ENCODE measurements around the gene CXCL10.
"Not testable (repeated sequence)": the region's sequence is repeated elsewhere in the genome, so short reads cannot be mapped to it uniquely, and the experiment has no call there.

CXCL10 gene

DNA sequence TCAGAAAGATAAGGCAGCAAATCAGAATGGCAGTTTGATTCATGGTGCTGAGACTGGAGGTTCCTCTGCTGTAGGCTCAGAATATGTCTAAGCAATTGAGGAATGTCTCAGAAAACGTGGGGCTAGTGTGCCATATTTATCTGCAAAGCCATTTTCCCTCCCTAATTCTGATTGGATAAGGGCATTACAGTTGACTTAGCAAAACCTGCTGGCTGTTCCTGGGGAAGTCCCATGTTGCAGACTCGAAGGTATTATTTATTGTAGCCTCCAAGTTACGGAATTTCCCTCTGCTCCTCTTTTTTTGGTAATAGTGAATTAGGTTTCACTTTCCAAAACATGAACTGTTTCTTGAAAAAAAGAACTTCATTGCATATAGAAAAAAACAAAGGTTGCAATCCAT lies at the start of gene CXCL10:
CXCL10 (minus strand) TSS at position 109 of the 400 bp plus-strand sequence; CDS start at position 43, 66 bp downstream.
- DNase-seq: no peak

DNA sequence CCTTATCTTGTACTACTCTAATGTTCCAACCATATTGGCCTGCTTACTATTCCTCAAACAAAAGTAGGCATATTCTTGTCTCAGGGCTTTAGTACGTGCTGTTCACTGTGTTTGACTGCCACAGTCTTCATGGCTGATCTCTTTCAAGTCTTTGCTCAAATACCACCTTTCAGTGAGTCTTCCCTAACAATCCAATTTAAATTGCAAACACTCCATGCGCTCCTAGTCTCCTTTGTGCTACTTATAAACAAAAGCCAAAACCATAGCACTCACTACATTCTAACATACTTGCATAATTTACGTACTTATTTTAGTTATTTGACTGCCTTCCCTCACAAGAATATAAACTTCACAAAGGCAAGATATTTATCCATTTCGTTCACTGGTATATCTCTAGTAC lies 49.5 kb upstream of the CXCL10 start:
- DNase-seq: no peak

DNA sequence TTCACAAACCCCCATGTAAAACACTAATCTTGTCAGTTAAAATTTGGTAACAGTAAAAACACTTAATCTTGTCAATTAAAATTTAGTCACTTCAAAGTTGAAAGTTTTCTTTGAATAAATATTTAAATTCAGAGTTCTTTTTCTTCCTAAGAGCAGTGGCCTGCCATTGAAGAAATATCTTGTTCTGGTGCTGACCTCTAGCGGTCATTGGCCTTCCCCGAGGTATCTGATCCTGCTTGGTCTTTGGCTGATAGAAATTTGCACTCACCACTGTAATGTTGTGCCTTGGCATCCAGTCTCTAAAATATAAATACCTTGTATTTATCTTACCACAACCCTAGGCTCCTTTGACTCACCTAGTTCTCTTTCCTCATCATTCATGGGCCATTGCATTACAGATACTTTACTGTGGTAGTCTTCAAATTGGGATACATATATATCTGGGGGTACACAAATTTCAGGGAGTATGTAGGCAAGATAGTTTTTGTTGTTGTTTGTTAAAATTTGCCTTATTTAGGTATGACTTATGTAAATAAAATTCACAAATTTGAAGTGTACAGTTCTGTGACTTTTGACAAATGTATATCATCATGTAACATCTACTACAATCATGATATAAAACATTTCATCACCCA lies 44.5 kb upstream of the CXCL10 start:
- no peak for DNase-seq

DNA sequence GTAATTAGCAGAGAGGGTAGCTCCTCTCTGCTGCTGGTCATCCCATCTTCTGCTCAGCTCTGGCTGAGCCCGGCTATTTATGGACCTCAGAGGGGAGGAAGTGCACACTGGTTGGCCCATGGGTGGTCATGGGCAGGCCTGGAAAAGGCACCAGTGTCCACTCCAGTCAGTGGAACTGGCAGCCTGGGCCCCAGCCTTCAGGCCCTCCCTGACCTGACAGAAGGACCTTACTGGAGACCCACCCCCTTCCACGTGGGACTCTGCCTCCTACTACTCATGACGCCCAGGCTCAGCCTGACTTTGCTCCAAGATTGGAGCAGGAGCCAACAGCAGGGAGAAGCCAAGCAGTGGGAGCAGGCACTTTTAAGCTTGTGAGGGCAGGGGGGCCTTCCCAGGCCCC lies 43.2 kb upstream of the CXCL10 start:
- no peak for DNase-seq

DNA sequence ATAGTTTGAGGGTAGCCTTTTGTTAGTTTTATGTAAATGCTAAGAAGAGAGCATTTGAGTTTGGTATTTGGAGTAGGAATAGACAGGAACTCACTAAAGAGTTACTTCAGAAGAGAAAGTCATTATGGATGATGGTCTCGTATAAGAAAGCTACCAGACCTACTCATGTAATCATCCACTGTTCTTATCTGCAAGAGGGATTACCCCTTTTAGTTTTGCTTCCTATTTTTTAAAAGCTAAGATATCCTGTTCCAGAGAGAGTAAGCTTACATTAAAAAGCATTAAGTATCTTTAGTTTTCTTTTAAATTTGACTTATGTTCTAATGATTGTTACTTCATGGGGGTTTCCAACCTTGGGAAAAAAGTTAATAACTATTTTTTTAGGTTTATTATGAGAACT lies 38.7 kb upstream of the CXCL10 start:
- no peak for DNase-seq

DNA sequence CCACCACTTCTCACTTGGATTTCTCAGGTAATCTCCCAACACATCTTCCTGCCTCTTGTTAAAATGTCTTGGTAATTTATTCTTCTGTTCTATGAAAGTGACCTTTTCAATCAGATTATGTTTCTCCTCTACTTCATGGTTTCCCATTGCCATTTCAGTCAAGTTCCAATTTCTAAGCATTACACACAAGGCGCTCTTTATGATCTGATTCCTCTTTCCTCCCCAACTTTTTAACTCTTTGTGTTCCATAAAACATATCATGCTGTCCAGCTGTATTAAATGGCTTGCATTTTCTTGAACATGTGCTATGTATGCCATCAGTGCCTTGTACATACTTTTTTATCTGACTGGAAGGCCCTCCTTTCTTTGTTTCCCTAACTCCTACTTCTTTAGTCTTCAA lies 38.1 kb upstream of the CXCL10 start:
- no peak for DNase-seq

DNA sequence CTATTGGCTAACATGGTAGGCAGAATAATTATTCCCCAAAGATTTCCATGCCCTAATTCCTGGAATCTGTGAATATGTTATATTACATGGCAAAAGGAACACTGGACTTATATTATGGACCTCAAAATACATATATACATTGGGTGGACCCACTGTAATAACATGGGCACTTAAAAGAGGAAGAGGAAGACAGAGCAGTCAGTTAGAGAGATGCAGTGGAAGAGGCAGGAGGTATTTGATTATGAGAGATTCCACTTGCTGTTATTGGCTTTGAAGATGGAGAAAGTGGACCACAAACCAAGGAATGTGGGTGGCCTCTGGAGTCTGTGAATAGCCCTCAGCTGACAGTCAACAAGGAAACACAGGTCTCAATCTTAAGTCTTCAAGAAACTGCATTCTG lies 37.2 kb upstream of the CXCL10 start:
- no peak for DNase-seq

DNA sequence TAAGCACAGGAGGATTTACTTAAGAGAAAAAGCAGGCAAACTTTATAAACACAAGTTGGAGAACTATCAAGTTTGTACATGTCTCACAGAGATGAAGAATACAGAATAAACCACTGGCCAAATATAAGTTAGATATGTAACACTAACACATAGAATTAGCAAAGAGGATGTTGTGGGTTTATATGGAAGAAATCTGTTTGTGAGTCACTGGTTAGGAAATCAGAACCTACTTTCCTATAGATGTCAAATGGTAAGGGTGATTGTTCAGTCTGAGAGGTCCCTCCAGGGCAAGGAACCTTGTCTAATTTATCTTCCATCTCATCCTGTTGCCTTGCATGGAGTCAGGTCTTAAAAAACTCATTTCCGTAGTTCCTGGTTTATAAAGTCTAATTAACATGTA lies 36.5 kb upstream of the CXCL10 start:
- no peak for DNase-seq

DNA sequence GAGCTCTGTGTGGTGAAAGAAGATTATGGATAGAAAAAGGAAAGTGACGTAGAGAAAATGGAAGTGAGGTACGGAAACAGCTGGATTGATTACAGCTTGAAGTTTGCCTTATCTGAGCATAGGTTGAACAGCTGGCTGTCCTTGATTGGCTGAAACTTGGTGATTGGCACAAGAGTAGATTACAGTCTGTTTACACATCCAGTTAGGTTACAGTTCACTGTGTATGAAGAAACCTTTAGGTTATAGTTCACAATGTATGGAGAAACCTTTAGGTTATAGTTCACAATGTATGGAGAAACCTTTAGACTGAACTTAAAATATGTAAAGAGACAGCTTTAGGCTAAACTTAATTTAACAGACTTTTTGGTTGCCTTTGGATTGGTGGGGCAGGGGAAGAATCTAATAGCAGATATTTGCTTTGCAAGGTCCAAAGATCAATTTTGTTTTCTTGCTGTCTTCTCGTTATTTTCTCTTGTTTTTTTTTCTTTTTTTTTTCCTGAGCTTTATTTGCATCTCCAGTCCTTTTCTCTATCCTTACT lies 35.7 kb upstream of the CXCL10 start:
- DNase-seq: no peak

DNA sequence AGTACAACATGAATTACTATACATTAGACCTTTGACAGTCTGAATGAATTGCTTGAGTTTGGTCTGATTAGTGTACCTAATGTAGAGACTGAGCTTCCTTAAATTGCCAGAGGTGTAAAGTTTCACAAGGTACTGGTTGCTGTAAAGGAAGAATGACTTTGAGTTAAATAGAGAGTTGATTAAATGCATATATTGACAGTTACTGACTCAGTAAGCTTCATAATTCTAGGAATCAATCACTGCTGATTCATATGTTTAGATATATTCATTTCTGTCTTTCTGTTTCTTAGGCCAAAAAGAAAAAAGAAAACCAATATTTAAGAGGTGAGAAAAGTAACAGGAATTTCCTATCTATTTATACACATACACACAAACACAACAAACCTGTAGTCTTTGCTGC lies 35.0 kb upstream of the CXCL10 start:
- no peak for DNase-seq

DNA sequence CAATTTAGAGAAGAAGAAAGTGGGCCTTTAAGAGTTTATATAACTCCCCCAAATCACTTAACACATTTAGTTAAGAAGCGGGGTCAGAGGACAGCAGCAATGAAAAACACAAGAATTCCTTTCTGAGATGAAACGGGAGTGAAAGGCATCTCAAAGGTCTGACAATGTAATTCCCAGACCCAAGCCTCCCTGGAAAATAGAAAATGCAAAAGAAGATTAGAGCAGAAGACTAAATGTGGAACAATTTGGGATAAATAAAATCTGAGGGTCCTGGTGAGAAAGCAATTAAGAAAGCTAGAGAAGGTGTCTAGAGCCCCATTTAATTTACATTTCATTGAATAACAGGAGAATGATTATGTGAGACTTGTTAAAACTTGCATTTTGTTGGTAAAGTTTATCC lies 32.1 kb upstream of the CXCL10 start:
- no peak for DNase-seq

DNA sequence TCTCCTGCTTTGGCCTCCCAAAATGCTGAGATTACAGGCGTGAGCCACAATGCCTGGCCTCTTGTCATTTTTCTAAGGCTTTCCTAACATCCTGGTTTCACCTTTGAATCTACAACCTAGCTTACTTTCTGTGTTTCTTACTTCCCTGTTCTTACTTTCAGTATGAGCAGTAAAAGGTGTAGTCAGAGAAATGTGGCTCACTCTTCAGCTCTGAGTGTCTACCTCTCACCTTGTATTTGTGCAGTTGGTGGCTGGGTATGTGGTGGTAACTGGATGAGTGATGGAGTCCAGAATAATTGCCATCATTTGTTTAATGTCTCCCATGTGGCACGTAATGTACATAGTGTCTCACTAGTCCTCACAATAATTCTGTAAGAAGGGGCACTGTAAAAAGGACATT lies 31.7 kb upstream of the CXCL10 start:
- no peak for DNase-seq

DNA sequence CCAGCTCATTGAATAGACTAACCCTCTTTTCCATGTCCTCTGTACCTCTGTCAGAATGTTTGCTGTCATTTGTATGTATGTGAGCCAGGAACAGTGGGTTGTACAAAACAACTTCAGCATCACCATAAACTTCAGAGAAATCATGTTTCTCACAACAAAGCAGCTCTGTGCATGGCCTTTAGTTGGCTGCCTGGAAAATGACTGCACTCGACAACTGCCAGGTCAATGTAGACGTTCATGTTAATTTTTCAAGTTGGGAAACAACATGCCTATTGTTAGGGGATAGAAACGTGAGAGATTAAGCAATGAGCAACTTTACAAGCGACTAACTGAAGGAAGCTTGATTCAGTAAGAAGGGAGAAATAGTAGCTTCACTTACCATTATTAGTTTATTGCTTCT lies 30.4 kb upstream of the CXCL10 start:
- no peak for DNase-seq

DNA sequence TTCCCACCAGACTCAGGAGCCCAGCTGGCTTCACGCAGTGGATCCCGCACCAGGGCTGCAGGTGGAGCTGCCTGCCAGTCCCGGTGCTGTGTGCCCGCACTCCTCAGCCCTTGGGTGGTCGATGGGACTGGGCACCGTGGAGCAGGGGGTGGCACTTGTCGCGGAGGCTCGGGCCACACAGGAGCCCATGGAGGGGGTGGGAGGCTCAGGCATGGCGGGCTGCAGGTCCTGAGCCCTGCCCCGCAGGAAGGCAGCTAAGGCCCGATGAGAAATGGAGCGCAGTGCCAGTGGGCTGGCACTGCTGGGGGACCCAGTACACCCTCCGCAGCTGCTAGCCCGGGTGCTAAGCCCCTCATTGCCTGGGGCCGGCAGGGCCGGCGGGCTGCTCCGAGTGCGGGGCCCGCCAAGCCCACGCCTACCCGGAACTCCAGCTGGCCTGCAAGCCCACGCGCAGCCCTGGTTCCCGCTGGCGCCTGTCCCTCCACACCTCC lies 27.3 kb upstream of the CXCL10 start:
- not testable (repeated sequence) for DNase-seq

DNA sequence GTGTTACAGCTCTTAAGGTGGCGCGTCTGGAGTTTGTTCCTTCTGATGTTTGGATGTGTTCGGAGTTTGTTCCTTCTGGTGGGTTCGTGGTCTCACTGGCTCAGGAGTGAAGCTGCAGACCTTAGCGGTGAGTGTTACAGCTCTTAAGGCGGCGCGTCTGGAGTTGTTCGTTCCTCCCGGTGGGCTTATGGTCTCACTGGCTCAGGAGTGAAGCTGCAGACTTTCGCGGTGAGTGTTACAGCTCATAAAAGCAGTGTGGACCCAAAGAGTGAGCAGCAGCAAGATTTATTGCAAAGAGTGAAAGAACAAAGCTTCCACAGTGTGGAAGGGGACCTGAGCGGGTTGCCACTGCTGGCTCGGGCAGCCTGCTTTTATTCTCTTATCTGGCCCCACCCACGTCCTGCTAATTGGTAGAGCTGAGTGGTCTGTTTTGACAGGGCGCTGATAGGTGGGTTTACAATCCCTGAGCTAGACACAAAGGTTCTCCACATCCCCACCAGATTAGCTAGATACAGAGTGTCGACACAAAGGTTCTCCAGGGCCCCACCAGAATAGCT lies 26.6 kb upstream of the CXCL10 start:
- not testable (repeated sequence) for DNase-seq

DNA sequence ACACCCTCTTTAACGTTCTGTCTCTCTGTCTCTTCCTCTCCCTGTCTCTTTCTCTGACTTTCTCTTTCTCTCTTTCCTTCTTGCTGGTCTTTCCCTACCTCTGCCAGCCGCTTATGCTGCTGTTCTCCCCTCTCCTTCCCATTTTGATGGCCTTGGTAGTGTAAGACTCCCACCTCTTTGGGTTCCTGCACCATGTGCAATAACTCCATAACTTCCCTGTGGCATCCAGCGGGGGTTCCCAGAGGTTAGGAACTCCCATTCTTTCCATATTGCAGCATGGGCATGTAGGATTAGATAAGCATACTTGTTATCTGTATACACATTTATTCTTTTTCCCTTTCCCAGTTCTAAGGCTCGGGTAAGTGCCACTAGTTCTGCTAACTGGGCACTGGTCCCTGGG lies 21.4 kb upstream of the CXCL10 start:
- not testable (repeated sequence) for DNase-seq

DNA sequence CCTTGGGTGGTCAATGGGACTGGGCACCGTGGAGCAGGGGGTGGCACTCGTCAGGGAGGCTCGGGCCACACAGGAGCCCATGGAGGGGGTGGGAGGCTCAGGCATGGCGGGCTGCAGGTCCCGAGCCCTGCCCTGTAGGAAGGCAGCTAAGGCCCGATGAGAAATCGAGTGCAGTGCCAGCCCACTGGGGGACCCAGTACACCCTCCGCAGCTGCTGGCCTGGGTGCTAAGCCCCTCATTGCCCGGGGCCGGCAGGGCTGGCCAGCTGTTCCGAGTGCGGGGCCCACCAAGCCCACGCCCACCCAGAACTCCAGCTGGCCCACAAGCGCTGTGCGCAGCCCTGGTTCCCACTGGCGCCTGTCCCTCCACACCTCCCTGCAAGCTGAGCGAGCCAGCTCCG lies 20.0 kb upstream of the CXCL10 start:
- not testable (repeated sequence) for DNase-seq

DNA sequence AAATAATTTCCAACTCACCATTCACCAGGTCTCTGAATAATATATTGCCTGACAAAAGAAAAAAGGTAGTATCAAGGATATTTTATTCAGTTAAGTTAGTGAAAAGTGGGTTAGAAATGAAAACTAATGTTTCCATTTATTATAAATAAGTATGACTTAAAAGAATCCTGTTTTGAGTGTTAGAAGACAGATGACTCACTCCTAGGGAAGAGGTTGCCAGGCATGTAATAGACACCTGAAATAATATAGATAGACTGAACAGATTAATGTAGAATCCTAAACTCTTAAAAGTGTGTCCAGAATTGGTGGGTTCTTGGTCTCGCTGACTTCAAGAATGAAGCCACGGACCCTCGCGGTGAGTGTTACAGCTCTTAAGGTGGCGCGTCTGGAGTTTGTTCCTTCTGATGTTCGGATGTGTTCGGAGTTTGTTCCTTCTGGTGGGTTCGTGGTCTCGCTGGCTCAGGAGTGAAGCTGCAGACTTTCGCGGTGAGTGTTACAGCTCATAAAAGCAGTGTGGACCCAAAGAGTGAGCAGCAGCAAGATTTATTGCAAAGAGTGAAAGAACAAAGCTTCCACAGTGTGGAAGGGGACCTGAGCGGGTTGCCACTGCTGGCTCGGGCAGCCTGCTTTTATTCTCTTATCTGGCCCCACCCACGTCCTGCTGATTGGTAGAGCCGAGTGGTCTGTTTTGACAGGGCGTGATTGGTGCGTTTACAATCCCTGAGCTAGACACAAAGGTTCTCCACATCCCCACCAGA lies 19.1 kb upstream of the CXCL10 start:
- not testable (repeated sequence) for DNase-seq

DNA sequence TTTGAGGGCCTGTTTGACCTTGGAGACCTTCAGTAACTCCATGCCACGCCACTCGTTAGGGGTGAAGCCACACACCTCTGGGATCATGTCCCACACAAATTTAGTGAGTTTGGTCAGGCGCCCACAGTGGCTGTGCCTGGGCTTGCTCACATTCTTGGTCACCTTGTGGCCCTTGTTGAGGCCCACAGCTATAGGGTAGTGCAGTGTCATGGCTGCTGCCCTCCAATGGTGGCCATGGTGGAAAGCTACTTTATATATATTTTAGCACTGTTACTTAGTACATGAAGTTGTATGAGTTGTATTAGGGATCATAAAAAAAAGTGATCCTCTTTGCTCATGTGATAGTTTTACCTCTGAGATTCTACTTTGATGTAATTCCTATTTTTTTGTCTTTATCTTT lies 13.6 kb upstream of the CXCL10 start:
- DNase-seq: no peak

DNA sequence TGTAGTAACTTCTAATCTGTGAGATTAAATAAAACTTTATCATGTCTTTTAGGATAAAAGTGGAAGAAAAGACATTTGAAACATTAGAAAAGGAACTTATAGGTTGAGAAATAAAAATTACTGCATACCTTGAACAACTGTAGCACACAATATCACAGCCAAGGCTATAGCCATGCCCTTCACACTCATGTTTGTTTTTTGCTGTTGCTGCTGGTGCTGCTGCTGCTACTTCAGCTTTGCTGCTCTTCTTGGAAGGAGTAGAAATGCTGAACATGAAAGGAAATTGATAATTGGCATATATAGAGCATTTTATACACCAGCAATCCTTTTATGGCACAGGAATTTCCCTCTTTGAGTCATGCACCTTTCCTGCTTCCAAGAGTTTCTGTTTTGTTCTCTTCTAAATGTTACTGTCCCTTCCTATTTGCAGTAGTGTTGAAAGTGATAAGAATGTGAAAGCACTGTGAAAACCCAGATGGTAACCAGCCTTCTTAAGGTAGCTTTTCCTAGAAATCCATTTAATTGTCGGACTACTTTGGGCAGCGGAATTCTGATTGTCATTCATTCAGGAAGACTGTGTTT lies 12.6 kb upstream of the CXCL10 start, which contains the start of gene CXCL11:
CXCL11 (minus strand) TSS at position 272 of the 582 bp plus-strand sequence; CDS start at position 189, 83 bp downstream.
- DNase-seq: no peak

DNA sequence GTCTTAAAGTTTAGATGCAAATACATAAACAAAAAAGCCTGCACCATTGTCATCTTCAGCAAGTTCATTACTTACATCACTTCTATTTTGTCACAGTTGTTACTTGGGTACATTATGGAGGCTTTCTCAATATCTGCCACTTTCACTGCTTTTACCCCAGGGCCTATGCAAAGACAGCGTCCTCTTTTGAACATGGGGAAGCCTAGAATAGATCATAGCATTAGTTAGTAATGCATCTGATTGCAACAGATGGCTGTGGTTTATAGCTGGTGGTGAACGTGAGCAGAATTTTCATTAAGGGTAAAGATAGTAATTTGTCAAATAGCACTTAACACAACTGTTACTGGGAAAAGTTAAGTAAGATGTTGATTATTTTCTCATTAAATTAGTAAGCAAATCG lies 11.8 kb upstream of the CXCL10 start:
- no peak for DNase-seq

DNA sequence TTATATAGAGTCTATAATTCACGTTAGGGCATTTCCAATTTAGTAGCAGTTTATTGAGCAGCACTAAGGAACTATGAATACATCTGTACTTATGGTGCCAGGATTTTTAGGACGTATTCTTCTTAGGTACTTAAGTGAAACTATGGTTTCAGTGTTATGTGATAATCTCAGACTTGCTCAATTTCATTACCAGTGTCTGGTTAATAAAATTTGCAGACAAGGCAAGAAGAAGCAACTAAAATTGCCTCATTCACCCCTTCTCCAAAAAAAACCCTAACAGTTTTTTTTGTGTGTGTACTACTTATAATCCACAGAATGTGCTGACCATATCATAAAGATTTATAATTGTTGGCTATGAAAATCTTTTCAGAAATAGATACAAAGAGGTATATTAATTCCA lies 6.0 kb upstream of the CXCL10 start:
- DNase-seq: no peak

DNA sequence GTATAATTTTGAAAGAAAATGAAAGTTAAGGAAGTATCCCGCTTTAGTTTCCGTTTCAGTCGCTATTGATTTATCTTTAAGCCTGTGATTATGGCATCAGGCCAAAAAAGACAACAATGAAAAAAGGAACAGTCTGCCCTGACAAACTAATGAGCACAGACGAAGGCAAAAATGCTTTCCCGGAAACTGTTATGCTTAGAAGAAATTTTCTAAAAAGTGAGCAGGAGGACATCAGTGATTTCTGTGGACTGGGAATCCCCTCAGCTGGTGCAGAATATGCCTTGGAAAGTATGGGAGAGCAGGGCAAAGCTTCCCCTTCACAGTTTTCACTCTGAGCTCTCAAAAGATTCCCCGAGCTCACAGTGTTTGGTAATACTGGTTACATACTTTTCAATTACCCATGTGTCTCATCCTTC lies 5.1 kb upstream of the CXCL10 start:
- no peak for DNase-seq
